Activated CD4-positive, CD25-positive, alpha-beta regulatory T cell treated with anti-CD3 and anti-CD28 coated beads, Interleukin-2, amount 50 U/mL, for 24 hours (primary cell): ENCODE results near the gene XCR1.

Experiments
- ATAC-seq, 2 donors: fragments of 150-1000 bp; cut with Tn5 transposase; one replicate each; pipeline ENCODE4 v1.10.0; 2021; ENCODE audit warnings: mild to moderate bottlenecking in 1 of 2, moderate library complexity in 1 of 2

XCR1 gene

DNA sequence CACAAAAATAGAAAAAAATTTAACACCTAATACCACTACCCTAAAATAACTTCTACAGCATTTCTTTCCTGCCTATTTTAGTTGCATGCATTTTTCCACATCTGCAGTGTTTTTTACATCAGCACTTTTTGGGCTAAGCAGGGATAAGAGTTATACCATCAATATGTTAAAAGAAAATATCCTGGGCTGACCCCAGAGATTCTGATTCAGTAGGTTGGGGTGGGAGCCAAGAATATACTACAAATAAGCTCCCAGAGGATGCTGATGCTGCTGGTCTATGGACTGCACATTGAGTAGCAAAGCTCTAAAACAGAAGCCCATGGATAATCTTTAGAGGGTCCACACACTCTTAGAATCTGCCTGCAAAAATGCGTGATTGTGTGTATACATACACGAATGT is 46.5 kb downstream of the XCR1 start:
- no peak for ATAC-seq

DNA sequence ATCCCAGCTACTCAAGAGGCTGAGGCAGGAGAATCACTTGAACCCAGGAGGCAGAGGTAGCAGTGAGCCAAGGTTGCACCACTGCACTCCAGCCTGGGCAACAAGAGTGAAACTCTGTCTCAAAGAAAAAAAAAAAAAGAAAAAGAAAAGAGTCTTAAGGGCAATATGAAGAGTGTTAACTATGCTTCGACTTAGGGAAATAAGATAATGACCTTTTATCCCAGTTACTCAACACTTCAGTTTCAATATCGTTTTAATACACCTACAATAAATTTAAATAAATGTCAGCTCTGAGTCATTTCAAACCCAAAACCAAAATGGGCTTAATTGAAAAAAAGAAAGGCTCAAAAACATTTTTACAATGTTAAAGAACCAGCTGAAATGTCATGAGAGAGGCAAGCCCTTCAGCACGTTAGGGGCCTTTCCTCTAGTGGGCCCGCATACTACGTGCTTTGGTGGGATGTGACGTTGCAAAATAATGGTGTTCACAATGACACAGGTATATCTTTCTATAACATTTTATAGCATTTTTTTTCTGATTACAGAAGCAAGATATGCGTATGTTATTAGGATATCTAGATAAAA is 47.0 kb downstream of the XCR1 start:
- ATAC-seq: peak; percentile 73 to 75

DNA sequence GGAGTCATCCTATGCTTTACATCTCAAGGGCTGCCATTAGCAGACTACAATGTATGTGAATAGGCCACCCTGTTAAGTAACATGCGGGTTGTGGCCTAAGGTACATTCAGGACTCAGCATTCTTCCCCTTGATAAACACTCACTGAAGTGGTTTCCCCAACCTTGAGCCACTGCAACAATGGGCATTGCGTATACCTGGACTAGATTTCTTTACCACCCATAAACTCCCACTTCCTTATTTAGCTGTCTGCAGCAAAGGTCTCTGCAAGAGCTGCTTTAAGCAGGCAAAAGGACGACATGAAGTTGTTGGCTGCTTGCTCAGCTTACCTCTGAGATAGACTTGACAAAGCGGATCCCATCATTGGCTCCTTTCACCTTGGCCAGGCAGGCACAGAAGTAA is 47.9 kb downstream of the XCR1 start:
- ATAC-seq: no peak

DNA sequence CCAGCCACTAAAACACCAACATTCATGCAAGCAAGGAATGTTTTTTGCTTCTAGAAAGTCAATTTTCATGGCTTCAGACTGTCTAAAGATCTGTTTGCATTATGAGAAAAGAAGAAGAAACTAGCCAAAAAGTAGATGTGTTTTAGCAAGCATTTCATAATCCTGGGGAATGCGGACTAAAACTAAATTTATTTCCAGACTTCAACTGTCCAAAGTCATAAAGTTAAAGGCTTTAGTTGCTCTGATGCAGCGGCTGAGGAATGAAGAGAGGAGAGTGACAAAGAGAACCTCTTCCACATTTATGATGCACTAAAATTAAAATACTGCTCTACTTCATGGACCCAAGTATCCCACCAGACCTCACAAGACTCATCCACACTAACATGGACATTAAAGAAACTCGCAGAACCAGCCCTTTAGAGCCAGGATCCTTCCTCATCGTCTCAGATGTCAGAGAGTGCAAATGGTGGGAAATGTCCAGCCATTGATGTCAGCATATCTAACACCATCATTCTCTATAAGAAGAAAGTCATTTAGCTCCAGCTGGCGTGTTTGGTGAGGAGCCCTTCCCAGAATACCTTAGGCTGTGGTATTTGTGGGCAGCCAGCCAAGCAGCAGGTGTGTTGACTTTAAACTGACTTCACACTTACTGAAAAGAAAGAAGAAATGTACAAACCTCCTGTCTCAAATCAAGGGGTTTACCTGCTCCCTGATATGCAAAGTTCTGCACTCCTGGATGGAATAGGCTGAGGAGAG is 49.1 kb downstream of the XCR1 start:
- peak; percentile 28 to 33 for ATAC-seq

DNA sequence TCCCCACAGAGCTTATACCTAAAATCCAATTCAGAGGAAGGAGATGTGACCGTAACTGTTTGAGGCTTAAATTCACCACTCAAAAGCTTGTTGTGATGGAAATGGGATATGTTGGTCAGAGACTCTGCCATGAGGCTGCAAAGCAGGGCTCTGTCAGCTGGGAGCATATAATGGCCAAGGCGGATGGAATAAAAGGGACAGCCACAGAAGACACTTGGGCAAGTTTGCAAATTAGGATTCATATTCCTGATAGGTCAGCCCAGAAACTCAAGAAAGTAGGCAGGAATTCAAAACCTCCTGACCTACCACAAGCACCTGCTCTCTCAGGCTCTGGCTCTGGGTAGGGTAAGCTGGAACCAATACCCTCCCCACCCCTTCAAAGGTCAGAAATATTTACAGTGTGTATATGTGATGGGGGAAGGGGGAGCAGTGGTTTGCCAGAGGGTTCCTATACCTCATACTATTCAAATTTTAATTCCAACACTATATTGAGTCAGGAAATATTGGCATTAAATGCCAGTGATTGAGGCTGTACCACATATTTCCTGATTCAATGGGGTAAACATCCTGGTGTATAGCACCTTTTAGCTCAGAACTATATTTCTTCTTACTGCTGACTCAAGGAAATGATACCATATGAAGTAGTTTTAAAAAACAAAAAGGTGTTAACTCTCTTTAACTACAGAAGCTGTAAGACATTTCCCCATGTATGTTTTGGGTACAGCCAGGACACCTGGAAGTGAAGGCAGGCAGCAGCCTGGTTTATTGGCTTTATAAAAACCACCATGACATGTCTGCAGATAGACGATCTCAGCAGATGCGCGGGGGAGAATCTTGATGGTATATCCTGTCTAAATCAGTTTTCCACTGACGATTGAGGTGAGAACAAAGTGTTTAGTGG is 50.8 kb downstream of the XCR1 start:
- ATAC-seq: peak; percentile 5 to 6

DNA sequence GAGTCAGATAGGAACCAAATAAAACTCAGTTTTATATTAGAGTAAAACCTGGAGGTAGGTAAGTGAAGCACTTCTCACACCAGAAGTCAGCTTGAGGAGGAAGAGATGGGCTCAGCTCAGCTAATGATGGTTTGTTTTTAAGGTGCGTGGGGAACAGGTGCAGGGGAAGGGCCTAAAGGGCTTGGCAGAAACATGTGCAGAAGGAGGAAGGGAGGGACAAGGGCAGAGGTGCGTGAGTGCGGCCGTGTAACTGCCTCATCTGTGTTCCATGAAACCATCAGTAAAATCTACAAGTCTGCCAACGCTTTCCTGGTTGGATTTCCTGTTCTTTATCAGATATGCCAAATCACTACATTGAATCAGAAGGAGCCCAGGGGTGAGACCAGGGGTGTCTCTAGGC is 51.6 kb downstream of the XCR1 start:
- ATAC-seq: no peak

DNA sequence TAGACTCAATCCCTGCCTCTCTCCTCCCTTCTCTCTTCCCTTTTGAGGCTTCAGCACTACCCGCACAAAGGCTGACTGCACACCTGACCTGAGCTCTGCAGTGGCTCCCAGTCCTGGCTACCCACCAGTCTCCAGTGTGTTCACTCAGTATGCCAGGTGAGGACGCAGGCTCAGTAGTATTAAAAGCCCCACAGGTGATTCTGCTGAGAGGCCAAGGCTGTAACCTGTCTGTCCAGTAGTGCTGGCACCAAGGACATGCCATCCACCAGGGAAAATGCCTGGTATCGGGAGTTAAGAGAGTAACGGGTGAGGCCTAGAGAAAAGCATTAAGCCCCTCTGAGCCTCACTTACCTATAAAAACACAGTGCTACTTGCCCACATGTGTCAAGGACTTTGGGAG is 52.6 kb downstream of the XCR1 start:
- ATAC-seq: no peak

DNA sequence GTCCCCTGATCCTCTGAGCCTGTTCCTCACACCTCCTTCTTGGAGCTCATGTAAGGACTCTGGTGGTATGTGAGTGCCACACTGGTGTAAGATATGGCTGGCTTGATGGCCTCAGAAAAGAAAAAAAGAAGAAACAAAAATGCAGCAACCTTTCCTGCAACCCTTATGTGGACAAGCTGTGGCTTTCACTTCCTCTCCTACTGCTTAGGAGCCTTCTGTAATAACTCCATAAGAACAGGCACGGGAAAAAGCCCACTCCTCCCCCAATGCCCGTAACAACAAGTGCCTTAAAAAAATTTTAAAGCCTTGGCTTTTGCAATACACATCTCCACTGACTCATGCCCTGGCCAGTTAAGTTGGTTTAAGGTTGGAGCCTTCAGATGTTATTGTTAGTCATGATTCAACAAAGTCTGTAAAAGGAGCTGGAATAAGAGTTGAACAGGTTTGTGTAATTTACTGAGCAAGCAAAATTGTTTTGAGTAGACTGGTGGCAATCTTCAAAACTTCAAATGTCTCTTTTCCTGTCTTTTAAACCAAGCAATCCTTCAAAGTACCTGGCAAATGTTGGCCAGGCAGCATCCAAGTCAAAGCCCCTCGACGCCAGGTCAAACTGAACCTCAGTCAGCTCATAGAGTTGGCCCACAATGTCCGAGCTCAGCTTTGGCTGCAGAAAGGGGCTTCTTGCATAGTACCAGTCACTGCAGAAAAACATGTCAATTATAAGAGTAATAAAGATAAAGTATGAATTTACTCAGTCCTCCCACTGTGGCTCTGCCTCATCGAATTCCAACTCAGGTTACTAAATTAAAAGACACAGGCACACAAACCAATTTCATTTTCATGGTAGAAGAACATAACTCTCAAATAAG is 54.5 kb downstream of the XCR1 start:
- peak; percentile 46 to 52 for ATAC-seq

DNA sequence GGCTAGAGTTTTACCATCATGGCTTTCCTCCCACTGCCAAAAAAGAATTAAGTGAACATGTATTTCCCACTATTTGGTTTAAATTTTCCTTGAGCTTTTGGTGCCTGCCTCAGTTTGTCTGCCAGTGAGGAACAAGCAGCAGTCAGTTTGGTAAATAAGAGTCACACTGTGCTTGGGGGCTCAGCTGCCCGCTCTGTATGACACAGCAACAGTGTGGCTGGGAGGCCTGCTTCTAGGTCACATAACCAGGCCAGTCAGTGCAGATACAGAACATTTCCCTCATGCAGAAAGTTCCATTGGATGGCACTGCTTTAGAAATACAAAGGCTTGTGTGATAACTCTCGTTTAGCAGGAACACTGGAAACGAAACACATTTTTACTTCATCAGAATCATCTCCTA is 57.3 kb downstream of the XCR1 start:
- no peak for ATAC-seq

DNA sequence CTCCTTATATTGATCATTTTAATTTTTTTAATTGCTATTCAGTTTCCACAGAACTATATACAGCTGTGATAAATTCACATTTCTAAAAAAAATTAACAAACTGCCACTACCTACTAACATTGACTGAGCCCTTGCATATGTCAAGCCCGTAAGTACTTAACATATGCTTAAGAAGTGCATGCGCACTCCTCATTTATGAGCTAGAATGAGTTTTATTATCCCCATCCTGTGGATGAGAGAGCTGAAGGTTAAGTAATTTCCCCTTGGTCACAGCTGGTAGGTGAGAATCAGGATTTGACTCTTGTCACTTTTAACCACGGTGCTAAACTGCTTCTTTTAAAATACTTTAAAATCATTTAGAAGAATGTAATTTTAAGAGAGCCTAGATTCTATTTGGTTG is 58.2 kb downstream of the XCR1 start:
- ATAC-seq: no peak

DNA sequence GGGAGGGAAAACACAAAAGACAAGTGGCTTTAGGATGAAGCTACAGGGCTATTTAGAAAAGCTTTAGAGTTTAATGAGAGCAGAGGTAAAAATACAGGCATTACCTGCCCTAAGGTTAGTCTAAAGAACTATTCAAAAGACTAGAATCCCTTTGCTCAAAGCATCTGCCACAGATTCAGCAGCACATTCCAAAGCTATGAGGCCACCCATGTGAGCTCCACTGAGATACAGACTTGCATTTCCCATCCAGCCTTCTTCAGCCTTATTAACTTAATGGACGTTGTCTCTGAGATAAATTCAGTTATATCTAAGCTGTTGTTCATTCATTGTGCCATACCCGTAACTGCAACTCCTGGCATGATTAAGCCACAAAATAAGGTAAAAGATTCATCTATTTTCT is 58.6 kb downstream of the XCR1 start:
- no peak for ATAC-seq

DNA sequence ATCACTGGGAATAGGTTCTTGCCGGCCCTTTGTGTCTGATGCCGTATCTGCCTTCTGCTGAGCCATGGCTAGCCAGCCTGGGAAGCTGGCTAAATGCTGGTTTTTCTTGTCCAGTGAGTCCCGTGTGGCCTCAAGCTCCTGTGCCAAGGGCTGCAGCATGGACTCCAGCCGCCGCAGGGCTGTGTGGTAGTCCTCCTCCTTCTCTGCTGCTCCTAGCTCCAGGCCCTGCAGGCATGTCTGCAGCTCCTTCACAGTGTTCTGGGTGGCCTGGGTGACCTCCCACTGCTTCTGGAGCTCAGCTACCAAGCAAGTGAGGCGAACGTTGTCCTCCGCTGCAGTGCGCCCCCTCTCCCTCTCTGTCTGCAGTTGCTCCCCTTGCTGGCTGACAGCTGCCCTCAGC is 59.1 kb downstream of the XCR1 start:
- ATAC-seq: no peak

DNA sequence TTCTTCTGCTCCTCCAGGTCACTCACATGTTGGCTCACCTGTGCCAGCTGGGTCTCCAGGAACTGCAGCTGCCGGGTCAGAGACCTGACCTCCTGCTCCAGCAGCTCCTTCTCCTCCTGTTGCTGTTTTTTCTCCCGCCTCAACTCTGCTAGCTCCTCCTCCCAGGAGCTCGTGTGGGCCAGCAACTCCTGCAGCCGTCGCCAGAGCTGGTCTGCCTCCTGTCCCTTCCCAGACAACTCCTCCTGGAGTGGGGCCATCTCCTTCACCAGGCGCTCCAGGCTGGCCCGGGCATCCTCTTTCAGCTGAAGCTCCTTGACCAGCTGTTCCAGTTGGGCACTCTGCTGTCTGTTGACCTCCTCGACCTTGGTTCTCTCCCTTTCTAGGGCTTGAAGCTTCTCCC is 59.6 kb downstream of the XCR1 start:
- ATAC-seq: no peak
